ENCODE results near the gene CFAP70.

GRCh38 chr10:73368238-73368637 is 9.6 kb upstream of the CFAP70 start:
- TF ChIP-seq ASH2L (IDR thresholded peaks at IDR 0.05; ENCODE audit: low read length) (no peak), ATF3 (IDR thresholded peaks at IDR 0.05; ENCODE audit: insufficient read depth, low read depth, low read length) (no peak), CTCF (IDR thresholded peaks at IDR 0.05; ENCODE audit: control extremely low read depth in 1 of 3, insufficient read depth in 1 of 3, low read depth in 1 of 3, low read length in 3 of 3) (no peak), CHD1 (IDR thresholded peaks at IDR 0.05; ENCODE audit: low read depth, low read length) (no peak), RAD21 (IDR thresholded peaks at IDR 0.05 in 1 of 2, conservative IDR thresholded peaks at IDR 0.05 in 1 of 2; ENCODE audit: low read depth in 2 of 2, low read length in 2 of 2) (no peak), POU5F1 (IDR thresholded peaks at IDR 0.05; ENCODE audit: low read depth, low read length) (no peak), E2F6 (IDR thresholded peaks at IDR 0.05) (no peak), JUND (IDR thresholded peaks at IDR 0.05; ENCODE audit: low read length) (no peak), RFX5 (IDR thresholded peaks at IDR 0.05; ENCODE audit: borderline replicate concordance, low read depth, low read length) (no peak), EGR1 (IDR thresholded peaks at IDR 0.05; ENCODE audit: borderline replicate concordance, low read depth, low read length) (no peak), POLR2A (IDR thresholded peaks at IDR 0.05; ENCODE audit: control extremely low read depth in 1 of 2, low read depth in 2 of 2, low read length in 2 of 2) (no peak), EZH2 (IDR thresholded peaks at IDR 0.05; ENCODE audit: low read depth, low read length, severe bottlenecking) (no peak), EP300 (IDR thresholded peaks at IDR 0.05; ENCODE audit: borderline replicate concordance in 1 of 2, low read depth in 2 of 2, low read length in 2 of 2) (no peak), USF2 (IDR thresholded peaks at IDR 0.05; ENCODE audit: low read length) (no peak)
